Measurements from ENCODE around the gene KRTAP4-12.
"Not testable (repeated sequence)": the region's sequence is repeated elsewhere in the genome, so short reads cannot be mapped to it uniquely, and the experiment has no call there.

The KRTAP4-12 gene

DNA sequence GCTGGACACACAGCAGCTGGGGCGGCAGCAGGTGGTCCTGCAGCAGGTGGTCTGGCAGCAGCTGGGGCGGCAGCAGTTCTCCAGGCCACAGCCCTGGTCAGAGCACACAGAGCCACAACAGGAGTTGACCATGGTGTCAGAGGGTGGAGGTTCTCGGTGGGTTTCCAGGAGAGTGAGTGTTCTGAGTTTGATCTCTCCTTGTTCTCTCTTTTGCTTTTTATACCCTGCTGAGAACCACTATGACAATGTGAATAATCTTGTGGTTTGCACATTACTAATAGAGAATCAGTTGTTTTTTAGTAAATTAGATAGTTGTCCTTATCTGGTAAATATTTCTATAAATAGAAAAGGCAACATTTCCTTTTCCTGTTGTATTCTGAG is at the start of gene KRTAP4-12:
KRTAP4-12 (minus strand) TSS at position 192 of the 381 bp plus-strand sequence; CDS start at position 132, 60 bp downstream.
- H3K4me3 ChIP-seq (ENCODE audit: low read length), result not testable (repeated sequence)

GRCh38 chr17:41171886-41172285 is 47.9 kb upstream of the KRTAP4-12 start:
- TF ChIP-seq ZNF274 (IDR thresholded peaks at IDR 0.05; ENCODE audit: low read depth, low read length), result no peak
- H3K4me3 ChIP-seq (ENCODE audit: low read length), result no peak overlapping the region

- no peak for TF ChIP-seq ZNF274 (IDR thresholded peaks at IDR 0.05; ENCODE audit: low read depth, low read length)
- no peak within 1 kb of the TSS for H3K4me3 ChIP-seq (ENCODE audit: low read length)
Observed at GRCh38 chr17:41168121-41168520, 44.1 kb upstream of the KRTAP4-12 start, which contains the start of gene KRTAP4-3. Gene KRTAP4-3 (minus strand): TSS chr17:41168221. CDS start chr17:41168172, 49 bp downstream.

DNA sequence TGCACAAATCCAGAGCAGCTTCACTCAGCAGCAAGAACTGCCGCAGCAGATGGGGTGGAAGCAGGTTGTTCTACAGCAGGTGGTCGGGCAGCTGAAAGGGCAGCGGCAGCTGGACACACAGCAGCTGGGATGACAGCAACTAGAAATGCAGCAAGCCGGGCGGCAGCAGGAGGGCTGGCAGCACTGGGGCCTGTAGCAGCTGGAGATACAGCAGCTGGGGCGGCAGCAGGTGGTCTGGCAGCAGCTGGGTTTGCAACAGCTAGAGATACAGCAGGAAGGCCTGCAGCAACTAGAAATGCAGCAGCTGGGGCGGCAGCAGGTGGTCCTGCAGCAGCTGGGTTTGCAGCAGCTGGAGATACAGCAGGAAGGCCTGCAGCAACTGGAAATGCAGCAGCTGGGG is 43.6 kb upstream of the KRTAP4-12 start:
- no peak overlapping the region for H3K4me3 ChIP-seq (ENCODE audit: low read length)
- no peak for TF ChIP-seq ZNF274 (IDR thresholded peaks at IDR 0.05; ENCODE audit: low read depth, low read length)

DNA sequence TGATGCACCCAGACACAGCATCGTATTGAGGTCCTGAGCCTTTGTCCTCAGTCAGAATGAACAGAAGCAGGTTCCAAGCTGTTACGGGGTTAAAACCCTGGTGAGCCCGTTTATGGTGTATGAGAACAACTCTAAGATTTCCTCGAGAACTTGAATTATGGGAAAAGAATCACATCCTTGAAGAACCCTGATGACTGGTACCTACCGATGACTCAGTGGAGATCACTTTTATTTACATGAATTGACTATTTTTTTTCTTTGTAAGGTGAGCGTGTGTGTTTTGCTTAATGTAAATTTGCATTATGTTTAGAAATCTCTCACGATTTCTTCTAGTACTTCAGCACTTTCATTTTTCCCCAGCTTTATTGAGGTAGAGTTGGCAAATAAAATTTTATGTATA is 39.8 kb upstream of the KRTAP4-12 start:
- no peak overlapping the region for H3K4me3 ChIP-seq (ENCODE audit: low read length)
- TF ChIP-seq ZNF274 (IDR thresholded peaks at IDR 0.05; ENCODE audit: low read depth, low read length), result no peak

- TF ChIP-seq ZNF274 (IDR thresholded peaks at IDR 0.05; ENCODE audit: low read depth, low read length), result no peak
- H3K4me3 ChIP-seq (ENCODE audit: low read length), result no peak within 1 kb of the TSS
Observed at GRCh38 chr17:41160648-41161047, 36.7 kb upstream of the KRTAP4-12 start, which contains the start of gene KRTAP4-4. Gene KRTAP4-4 (minus strand): TSS chr17:41160748. CDS start chr17:41160691, 57 bp downstream.

DNA sequence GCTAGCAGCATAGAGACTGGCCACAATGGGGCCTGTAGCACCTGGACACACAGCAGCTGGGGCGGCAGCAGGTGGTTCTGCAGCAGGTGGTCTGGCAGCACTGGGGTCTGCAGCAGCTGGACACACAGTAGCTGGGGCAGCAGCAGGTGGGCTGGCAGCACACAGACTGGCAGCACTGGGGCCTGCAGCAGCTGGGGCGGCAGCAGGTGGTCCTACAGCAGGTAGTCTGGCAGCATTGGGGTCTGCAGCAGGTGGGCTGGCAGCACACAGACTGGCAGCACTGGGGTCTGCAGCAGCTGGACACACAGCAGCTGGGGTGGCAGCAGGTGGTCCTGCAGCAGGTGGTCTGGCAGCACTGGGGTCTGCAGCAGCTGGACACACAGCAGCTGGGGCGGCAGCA is 36.2 kb upstream of the KRTAP4-12 start:
- H3K4me3 ChIP-seq (ENCODE audit: low read length), result not testable (repeated sequence)

DNA sequence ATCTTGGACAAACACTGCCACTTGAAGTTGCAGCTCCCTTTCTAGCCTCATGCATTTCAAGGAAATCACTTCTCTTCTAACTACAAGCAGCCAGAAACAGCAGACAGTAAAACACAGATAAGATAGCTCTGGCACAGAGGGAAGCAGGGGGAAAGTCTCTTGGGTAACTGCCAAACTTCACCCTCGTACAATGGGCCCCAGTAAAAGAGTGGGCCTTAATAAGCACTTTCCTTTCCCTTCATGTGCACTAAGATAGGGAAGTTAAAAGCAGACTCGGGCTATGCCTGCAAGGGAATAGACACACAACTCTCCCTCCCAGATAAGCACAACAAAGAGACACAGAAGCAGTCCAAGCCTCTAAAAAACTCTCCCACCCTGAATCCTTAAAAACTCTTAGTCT is 29.9 kb upstream of the KRTAP4-12 start:
- no peak overlapping the region for H3K4me3 ChIP-seq (ENCODE audit: low read length)
- no peak for TF ChIP-seq ZNF274 (IDR thresholded peaks at IDR 0.05; ENCODE audit: low read depth, low read length)

DNA sequence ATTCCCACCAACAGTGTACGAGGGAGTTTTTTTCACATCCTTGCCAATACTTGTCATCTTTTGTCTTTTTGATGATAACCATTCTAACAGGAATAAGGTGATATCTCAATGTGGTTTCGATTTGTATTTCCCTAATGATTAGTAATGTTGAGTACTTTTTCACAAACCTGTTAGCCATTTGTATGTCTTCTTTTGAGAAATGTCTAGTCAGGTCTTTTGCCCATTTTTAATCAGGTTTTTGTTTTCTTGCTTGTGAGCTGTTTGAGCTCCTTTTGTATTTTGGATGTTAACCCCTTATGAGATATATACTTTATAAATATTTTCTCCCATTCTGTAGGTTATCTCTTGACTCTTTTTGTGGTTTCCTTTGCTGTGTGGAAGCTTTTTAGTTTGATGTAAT is 27.5 kb upstream of the KRTAP4-12 start:
- TF ChIP-seq ZNF274 (IDR thresholded peaks at IDR 0.05; ENCODE audit: low read depth, low read length), result no peak
- no peak overlapping the region for H3K4me3 ChIP-seq (ENCODE audit: low read length)

DNA sequence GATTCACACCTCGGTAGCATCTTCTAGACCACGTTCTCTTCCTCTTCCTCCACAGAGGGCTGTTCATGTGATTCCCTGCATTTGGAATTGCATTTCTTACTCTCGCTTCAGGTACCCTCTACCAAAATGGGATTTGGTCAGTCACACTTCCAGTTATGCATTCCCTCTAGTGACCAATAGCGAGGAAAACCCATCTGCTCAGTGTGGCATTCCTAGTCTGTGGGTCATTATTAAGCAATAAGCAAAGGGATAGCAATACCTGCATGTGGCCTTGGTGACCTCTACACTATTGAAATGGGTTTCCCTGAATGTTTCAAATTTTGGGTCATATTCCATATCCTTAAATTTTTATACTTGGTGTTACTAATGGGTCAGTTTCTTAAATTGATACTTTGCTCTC is 26.0 kb upstream of the KRTAP4-12 start:
- no peak overlapping the region for H3K4me3 ChIP-seq (ENCODE audit: low read length)
- TF ChIP-seq ZNF274 (IDR thresholded peaks at IDR 0.05; ENCODE audit: low read depth, low read length), result no peak

DNA sequence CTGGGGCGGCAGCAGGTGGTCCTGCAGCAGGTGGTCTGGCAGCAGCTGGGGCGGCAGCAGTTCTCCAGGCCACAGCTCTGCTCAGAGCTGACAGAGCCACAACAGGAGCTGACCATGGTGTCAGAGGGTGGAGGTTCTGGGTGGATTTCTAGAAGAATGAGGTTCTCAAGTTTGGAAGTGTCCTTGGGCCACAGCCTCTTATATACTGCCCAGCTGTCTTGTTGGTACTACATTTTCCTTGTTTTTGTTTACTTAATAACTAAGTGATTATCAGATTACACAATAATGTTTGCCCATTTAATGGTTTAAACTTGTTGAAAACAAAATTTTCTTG is 25.6 kb upstream of the KRTAP4-12 start, which contains the start of gene KRTAP4-5:
KRTAP4-5 (minus strand) TSS at position 174 of the 334 bp plus-strand sequence; CDS start at position 116, 58 bp downstream.
- TF ChIP-seq ZNF274 (IDR thresholded peaks at IDR 0.05; ENCODE audit: low read depth, low read length), result no peak
- no peak within 1 kb of the TSS for H3K4me3 ChIP-seq (ENCODE audit: low read length)

DNA sequence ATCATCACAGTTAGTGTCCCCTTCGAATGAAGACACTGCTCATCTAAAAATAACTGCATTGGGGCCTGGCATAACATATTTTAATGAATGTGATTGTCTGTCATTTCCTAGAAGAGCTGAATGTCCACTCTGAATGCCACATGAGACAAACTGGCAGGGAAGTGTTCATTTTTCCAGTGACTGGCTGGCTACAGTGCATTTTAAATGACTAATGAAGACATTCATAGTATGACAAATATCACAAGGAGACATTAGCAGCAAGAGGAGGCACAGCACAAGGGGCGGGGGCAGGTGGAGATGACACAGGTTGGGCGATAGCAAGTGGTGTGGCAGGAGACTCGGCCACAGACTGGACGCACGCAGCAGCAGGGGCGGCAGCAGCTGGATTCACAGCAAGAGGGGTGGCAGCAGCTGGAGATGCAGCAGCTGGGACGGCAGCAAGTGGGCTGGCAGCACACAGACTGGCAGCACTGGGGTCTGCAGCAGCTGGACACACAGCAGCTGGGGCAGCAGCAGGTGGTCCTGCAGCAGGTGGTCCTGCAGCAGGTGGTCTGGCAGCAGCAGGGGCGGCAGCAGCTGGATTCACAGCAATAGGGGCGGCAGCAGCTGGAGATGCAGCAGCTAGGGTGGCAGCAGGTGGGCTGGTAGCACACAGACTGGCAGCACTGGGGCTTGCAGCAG is 25.1 kb upstream of the KRTAP4-12 start:
- H3K4me3 ChIP-seq (ENCODE audit: low read length), result not testable (repeated sequence)

- no peak overlapping the region for H3K4me3 ChIP-seq (ENCODE audit: low read length)
- no peak for TF ChIP-seq ZNF274 (IDR thresholded peaks at IDR 0.05; ENCODE audit: low read depth, low read length)
Observed at GRCh38 chr17:41147531-41148204, 23.7 kb upstream of the KRTAP4-12 start.

DNA sequence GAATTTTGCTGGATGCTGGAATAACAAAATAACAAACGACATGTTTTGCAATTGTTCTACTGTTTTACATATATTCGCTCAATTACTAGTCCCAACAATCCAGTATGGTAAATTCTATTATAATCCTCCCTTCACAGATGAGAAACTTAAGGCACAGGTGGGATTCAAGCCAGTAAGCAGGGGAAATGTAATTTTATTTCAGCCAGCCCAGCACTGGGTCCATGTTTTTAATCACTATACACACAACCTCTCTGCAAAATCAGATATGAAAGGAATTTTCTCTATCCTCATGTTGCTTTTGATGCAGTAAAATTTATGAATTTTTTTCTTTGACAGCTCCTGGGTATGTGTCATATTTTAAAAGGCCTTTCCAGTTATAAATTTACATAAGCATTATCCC is 21.3 kb upstream of the KRTAP4-12 start:
- H3K4me3 ChIP-seq (ENCODE audit: low read length), result no peak overlapping the region
- no peak for TF ChIP-seq ZNF274 (IDR thresholded peaks at IDR 0.05; ENCODE audit: low read depth, low read length)

DNA sequence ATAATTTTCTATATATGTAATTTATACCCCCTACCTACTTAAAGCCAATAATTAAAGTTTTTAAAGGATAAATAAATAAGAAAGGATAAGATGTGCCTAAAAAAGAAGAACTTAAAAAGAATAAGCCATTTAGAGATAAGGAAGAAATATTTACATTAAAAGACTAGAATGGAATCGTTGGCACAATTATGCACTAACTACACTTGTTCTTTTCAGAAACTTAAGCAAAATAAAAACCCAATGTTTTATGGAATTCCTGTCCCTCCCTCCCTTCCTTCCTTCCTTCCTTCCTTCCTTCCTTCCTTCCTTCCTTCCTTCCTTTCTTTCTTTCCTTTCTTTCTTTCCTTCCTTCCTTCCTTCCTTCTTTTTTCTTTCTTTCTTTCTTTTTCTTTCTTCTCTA is 20.9 kb upstream of the KRTAP4-12 start:
- H3K4me3 ChIP-seq (ENCODE audit: low read length), result no peak overlapping the region
- no peak for TF ChIP-seq ZNF274 (IDR thresholded peaks at IDR 0.05; ENCODE audit: low read depth, low read length)

- no peak overlapping the region for H3K4me3 ChIP-seq (ENCODE audit: low read length)
- no peak for TF ChIP-seq ZNF274 (IDR thresholded peaks at IDR 0.05; ENCODE audit: low read depth, low read length)
Observed at GRCh38 chr17:41141361-41141760, 17.4 kb upstream of the KRTAP4-12 start.
